Ishikawa (cell line): ENCODE measurements around the gene CDC42BPG.

ENCODE experiments used
- CEBPB ChIP-seq: IDR thresholded peaks from 2 replicates; pipeline ENCODE4 v1.6.1; 2012
- CREB1 ChIP-seq: IDR thresholded peaks from 2 replicates; pipeline ENCODE4 v1.6.1; 2012; ENCODE audit warnings: low read depth
- EGR1 ChIP-seq: IDR thresholded peaks from 2 replicates; pipeline ENCODE4 v1.6.1; 2012
- EP300 ChIP-seq: IDR thresholded peaks from 2 replicates; pipeline ENCODE4 v1.6.1; 2012; ENCODE audit warnings: borderline replicate concordance
- FOXM1 ChIP-seq: IDR thresholded peaks from 2 replicates; pipeline ENCODE4 v1.6.1; 2012; ENCODE audit warnings: low read depth, borderline replicate concordance
- MAX ChIP-seq: IDR thresholded peaks from 2 replicates; pipeline ENCODE4 v1.6.1; 2012
- NFIC ChIP-seq: IDR thresholded peaks from 2 replicates; pipeline ENCODE4 v1.6.1; 2012
- RAD21 ChIP-seq: IDR thresholded peaks from 2 replicates; pipeline ENCODE4 v1.6.1; 2012; ENCODE audit warnings: low read depth
- TAF1 ChIP-seq: IDR thresholded peaks from 2 replicates; pipeline ENCODE4 v1.6.1; 2012; ENCODE audit warnings: low read depth, mild to moderate bottlenecking
- TCF12 ChIP-seq: IDR thresholded peaks from 2 replicates; pipeline ENCODE4 v1.6.1; 2012; ENCODE audit warnings: low read depth
- TEAD4 ChIP-seq: IDR thresholded peaks from 2 replicates; pipeline ENCODE4 v1.6.1; 2012
- USF1 ChIP-seq: IDR thresholded peaks from 2 replicates; pipeline ENCODE4 v1.6.1; 2012
- YY1 ChIP-seq: IDR thresholded peaks from 2 replicates; pipeline ENCODE4 v1.6.1; 2012; ENCODE audit warnings: low read depth
- ZBTB7A ChIP-seq: IDR thresholded peaks from 2 replicates; pipeline ENCODE4 v1.6.1; 2012; ENCODE audit warnings: low read depth
- TF ChIP-seq, protein P1 (sequence below): IDR thresholded peaks from 2 replicates; pipeline ENCODE4 v1.6.1; 2012; ENCODE audit warnings: low read depth, mild to moderate bottlenecking

CDC42BPG gene

GRCh38 chr11:64870893-64871466 lies 26.5 kb upstream of the CDC42BPG start:
- no peak for TF ChIP-seq TEAD4
- no peak for TF ChIP-seq FOXM1
- TF ChIP-seq CEBPB = no peak

- TF ChIP-seq FOXM1 (no peak), CEBPB (no peak), TEAD4 (no peak), NFIC (no peak), USF1 (no peak), TCF12 (no peak), EP300 (no peak), EGR1 (no peak), MAX (no peak), CREB1 (no peak), RAD21 (no peak), TAF1 (no peak), YY1 (no peak), ZBTB7A (no peak)
- TF ChIP-seq, protein P1, sequence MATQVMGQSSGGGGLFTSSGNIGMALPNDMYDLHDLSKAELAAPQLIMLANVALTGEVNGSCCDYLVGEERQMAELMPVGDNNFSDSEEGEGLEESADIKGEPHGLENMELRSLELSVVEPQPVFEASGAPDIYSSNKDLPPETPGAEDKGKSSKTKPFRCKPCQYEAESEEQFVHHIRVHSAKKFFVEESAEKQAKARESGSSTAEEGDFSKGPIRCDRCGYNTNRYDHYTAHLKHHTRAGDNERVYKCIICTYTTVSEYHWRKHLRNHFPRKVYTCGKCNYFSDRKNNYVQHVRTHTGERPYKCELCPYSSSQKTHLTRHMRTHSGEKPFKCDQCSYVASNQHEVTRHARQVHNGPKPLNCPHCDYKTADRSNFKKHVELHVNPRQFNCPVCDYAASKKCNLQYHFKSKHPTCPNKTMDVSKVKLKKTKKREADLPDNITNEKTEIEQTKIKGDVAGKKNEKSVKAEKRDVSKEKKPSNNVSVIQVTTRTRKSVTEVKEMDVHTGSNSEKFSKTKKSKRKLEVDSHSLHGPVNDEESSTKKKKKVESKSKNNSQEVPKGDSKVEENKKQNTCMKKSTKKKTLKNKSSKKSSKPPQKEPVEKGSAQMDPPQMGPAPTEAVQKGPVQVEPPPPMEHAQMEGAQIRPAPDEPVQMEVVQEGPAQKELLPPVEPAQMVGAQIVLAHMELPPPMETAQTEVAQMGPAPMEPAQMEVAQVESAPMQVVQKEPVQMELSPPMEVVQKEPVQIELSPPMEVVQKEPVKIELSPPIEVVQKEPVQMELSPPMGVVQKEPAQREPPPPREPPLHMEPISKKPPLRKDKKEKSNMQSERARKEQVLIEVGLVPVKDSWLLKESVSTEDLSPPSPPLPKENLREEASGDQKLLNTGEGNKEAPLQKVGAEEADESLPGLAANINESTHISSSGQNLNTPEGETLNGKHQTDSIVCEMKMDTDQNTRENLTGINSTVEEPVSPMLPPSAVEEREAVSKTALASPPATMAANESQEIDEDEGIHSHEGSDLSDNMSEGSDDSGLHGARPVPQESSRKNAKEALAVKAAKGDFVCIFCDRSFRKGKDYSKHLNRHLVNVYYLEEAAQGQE = no peak
Measured at GRCh38 chr11:64870176-64870892, 25.9 kb upstream of the CDC42BPG start.

DNA sequence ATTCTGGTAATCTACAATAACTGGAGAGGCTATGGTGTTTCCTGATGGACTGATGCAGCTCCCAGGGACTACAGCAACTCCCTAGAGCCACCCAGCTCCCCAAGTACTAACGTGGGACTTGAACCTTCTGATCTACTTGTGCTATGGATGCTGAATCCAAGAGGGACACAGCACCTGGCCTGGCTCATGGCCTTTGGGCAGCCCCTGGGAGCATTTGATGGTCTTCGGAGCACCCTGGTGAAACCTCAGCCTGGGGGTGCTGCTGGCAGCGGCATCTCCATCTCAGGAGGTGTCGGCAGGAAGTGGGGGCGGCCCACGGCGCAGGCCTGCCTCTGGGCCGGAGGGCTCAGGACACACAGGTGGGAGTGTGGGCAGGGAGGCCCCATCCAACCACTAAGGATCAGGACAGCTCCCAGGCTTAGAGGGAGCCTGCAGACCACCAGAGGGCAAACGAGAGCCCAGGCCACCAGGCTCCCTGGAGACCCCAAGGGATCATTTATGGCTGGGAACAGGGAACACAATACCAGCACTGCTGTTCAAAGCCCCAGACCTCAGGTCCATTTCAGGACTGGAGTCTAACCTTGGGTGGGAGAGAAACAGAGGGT lies 25.2 kb upstream of the CDC42BPG start:
- TF ChIP-seq MAX (no peak), YY1 (no peak), CREB1 (no peak), CEBPB (no peak), TEAD4 (no peak), FOXM1 (no peak), EP300 (no peak), TAF1 (no peak), RAD21 (no peak)
- TF ChIP-seq, protein P1 = no peak

GRCh38 chr11:64868904-64869570 lies 24.6 kb upstream of the CDC42BPG start:
- no peak for TF ChIP-seq NFIC
- no peak for TF ChIP-seq CREB1
- TF ChIP-seq TEAD4 = no peak
- TF ChIP-seq RAD21 = no peak
- no peak for TF ChIP-seq TAF1
- TF ChIP-seq MAX = no peak
- TF ChIP-seq FOXM1 = no peak

GRCh38 chr11:64867748-64868462 lies 23.5 kb upstream of the CDC42BPG start:
- TF ChIP-seq TEAD4 (peak; percentile 39; the same call in 1 of the 2 replicates), CEBPB (no peak)
